Astrocyte of the hippocampus (primary cell): ENCODE results near the gene C6orf120.

Experiments
- DNase-seq: peaks from one replicate; pipeline ENCODE4 v3.0.0; 2011; ENCODE audit warnings: low read depth, low spot score

The C6orf120 gene

GRCh38 chr6:169724494-169725124, 22.7 kb downstream of the C6orf120 start, which contains the start of gene PHF10:
Gene PHF10 (minus strand): TSS chr6:169724500. CDS start chr6:169723931, 569 bp downstream.
- DNase-seq: peak; percentile 74

- DNase-seq: no peak
Observed at GRCh38 chr6:169725125-169726048, 23.5 kb downstream of the C6orf120 start.

GRCh38 chr6:169726049-169726400, 24.1 kb downstream of the C6orf120 start:
- DNase-seq: no peak

GRCh38 chr6:169726963-169727362, 25.0 kb downstream of the C6orf120 start:
- no peak for DNase-seq

GRCh38 chr6:169729961-169730360, 28.0 kb downstream of the C6orf120 start:
- no peak for DNase-seq

- no peak for DNase-seq
Observed at GRCh38 chr6:169738204-169738975, 36.5 kb downstream of the C6orf120 start.

GRCh38 chr6:169738976-169739529, 37.1 kb downstream of the C6orf120 start:
- DNase-seq: no peak

GRCh38 chr6:169741344-169741743, 39.4 kb downstream of the C6orf120 start:
- DNase-seq: no peak

- DNase-seq: no peak
Observed at GRCh38 chr6:169745405-169745804, 43.5 kb downstream of the C6orf120 start.

- no peak for DNase-seq
Observed at GRCh38 chr6:169746556-169746955, 44.6 kb downstream of the C6orf120 start.

GRCh38 chr6:169751242-169752073, 49.5 kb downstream of the C6orf120 start, which contains the start of the genes DYNLT2 and ERMARD:
Gene DYNLT2 (minus strand): TSS chr6:169751572. CDS start chr6:169751458, 114 bp downstream.
Gene ERMARD (plus strand): TSS chr6:169751622. CDS start chr6:169751658, 36 bp downstream.
- peak; percentile 99 for DNase-seq

- DNase-seq: no peak
Observed at GRCh38 chr6:169752074-169752623, 50.2 kb downstream of the C6orf120 start.
